ENCODE data around the gene OTOA.
"Not testable (repeated sequence)": the region's sequence is repeated elsewhere in the genome, so short reads cannot be mapped to it uniquely, and the experiment has no call there.

Gene OTOA

DNA sequence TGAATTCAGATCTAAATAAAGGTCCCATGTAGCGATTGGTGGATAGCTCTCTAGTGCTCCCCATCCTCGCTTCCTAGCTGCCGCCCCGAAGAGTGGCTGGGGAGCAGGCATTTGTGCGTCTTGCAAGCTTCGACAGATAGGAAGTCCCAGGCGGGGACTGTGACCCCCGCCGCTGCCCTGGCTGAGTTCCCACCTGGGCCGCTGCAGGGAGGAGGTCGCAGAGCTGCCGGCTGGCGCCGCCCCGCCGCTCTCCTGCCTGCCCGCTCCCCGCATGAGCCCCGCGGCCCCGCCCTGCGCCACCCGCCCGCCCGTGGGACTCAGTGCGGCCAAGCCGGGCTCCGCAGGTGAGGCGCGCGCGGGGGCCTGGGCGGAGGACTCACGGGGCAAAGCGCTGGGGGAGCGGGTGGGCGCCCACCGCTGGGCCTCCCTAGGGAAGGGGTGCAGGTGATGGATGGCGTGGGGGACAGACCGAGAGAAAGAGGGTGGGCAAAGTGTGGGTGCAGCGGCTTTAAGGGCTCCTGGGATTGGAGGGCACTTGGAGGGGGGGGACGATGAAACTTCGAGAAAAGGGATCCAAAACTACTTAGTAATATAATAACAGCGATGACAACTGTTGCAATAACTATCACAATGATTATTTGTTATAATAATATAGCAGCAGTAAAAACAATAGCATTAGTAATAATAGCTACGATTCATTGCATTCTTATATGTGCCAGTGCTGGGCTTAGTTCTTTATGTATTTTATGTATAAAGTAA lies at the start of gene OTOA:
OTOA (plus strand) TSS at position 80 of the 759 bp plus-strand sequence. CDS start 14,547 bp downstream, outside the sequence.
- DNase-seq (ENCODE audit: low read depth in 2 of 2, low spot score in 1 of 2) = no peak

DNA sequence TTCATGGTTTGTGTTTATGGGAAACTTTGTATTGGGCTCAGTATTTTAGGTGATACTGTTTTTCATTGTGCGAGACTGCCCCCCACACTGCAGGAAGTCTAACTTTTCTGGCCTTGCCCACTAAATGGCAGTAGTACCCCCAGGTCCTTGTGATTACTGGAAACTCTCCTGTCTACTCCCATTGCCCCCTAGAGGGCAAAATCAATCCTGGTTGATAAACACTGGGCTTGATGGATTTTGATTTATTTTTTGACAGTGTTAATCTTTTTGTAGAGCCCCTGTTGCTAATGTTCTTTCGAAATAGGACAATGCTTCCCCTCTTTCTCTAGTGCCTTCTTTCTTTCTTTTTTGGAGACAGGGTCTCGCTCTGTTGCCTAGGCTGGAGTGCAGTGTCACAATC lies 48.9 kb upstream of the OTOA start:
- DNase-seq (ENCODE audit: low read depth in 2 of 2, low spot score in 1 of 2) = no peak

DNA sequence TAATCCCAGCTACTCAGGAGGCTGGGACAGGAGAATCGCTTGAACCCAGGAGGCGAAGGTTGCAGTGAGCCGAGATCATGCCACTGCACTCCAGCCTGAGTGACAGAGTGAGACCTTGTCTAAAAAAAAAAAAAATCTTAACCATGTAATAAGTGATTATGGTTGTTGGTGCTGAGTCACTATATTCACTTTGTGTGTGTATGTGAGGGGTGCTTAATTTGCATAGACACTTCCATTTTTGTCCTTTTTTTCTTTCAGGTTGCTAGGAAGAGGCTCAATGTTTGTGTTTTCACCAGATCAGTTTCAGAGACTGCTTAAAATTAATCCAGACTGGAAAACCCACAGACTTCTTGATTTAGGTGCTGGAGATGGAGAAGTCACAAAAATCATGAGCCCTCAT lies 46.2 kb upstream of the OTOA start:
- DNase-seq (ENCODE audit: low read depth in 2 of 2, low spot score in 1 of 2) = no peak

DNA sequence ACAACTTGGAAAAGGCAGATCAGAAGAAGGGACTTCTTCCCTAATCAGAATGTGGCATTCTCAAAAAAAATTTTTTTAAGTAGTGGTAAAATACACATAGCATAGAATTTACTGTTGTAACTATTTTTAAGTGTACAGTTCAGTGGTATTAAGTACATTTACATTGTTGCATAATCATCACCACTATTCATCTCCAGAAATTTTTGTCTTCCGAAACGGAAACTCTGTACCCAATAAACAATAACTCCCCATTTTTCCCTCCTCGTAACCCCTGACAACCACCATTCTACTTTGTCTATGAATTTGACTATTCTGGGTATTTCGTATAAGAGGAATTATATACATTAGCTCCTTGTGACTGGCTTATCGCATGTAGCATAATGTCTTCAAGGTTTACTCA lies 45.5 kb upstream of the OTOA start:
- no peak for DNase-seq (ENCODE audit: low read depth in 2 of 2, low spot score in 1 of 2)

DNA sequence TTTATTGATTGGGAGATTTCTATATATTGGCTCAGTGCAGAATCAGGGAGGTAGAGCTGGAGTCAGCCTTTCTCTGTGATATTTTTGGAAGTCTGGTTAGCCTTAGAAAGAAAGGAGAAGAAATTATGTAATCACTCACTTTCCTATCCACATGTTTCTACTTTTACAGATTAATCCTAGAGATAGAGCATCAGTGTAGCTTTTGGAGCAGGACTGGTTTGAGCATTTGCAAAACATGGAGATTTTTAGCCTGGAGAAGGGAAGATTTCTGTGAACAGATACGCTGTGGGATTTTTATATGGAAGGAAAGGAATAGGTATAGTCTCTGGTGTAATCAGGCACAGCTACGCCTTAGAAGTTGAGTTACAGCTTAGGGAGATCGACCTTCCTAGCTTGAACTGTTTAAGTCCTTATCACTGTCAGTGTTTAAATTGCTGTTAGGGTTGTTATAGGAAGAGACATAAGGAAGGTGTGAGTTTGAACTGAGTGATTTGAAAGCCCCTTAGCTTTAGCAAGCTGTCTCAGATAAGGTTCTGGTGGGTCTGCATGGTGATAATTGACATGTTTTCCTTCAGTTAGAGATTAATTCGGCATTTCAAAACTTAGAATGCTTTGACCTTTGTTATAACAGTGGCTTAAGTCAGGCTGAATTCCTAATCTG lies 43.9 kb upstream of the OTOA start:
- no peak for DNase-seq (ENCODE audit: low read depth in 2 of 2, low spot score in 1 of 2)

DNA sequence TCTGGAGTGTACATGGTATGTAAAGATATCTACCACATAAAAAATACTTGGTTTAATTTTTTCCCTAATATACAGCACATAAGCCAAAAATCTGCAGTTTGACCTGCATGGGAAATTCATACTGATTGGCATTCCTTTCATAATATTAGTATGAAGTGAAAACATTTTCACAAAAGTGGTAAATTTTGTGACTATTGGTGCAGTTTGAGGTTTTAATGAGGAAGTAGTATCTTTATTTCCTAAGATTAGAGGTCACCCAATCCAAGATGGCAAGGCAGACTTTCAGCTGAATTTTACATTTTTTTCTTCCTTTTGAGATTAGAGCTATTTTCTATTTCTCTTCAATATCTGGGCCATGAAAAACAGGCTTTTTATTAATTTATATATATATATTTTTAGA lies 43.2 kb upstream of the OTOA start:
- no peak for DNase-seq (ENCODE audit: low read depth in 2 of 2, low spot score in 1 of 2)

DNA sequence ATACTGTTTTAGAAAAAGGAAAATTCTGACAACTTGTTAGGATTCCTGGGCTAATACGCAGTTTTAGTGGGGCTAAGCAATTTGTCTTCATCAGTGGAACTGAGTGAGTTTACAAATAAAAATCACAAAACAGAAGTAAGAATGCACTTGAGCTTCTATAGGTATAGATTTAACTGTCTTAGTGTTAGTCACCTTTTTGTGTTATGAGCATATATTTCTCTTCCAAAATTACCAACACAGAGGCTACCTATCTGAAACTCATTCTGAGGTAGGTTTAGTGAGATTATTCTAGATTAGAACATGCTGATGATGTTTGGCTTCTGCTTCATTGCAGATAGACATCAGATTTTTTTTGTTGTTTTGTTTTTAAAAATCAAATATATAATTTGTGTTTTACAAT lies 41.2 kb upstream of the OTOA start:
- no peak for DNase-seq (ENCODE audit: low read depth in 2 of 2, low spot score in 1 of 2)

DNA sequence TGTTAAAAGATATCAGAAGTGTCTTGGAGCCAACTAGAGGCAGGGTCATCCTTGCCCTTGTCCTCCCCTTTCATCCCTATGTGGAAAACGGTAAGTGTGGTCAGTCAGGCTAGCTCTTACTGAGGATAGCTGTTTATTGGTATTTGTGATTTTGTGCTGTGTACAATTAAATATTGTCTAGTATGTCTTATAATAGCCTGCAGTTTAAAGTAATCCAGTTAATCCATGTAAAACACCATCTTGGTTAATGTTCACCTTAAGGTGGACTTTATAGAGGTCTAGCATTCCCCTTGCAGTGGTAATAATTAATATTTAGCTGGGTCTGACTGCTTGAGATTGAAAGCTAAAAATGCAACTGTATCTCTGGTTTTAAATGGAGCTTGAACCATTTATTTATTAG lies 38.7 kb upstream of the OTOA start:
- no peak for DNase-seq (ENCODE audit: low read depth in 2 of 2, low spot score in 1 of 2)

DNA sequence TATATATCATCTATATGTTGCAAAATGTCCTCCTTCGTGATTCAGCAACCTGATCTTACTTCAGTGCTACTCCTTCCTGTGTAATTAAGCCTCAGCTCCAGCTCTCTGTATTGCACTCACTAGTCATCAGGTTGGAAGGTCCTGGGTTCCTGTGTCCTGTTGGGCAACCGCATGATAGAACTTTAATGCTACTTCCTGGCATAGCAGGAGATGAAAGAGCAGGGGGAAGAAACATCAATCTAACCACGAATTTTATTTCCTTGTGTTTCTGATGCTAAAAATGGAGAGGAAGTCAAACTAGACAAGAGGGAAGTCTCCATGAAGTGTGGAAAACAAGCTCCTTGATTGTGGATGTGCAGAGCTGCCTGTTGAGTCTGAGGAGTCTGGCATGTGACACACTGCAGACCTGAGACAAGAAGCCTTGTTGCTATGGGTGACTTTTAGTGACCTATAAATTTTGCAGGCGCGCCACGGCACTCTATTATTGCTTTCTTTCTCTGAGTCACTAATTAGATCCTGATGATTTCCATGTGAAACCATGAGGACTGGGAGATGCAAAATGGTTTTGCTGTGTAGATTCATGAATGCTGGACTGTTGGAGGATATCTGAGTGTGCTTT lies 37.0 kb upstream of the OTOA start:
- no peak for DNase-seq (ENCODE audit: low read depth in 2 of 2, low spot score in 1 of 2)

DNA sequence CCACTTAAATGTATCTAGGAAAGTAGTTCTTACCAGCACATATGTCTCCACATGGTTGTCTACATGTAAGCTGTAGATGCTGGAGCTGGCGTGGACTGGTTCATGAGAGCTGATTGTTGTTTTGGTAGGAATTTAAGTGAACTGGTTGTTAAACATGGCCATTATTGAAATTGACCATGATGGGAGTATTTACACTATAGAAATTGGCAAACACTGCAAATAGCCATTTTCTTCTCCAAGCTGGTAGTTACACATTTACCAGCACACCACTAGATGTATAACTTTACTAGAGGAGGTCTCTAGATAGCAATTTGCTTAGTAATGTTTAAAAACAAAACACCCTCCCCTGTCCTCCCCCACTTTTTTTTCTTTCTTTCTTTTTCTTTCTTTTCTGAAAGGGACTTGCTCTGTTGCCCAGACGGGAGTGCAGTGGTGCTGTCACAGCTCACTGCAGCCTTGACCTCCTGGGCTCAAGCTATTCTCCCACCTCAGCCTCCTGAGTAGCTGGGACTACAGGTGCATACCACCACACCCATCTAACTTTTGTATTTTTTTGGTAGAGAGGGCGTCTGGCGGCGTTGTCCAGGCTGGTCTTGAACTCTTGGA lies 35.5 kb upstream of the OTOA start:
- no peak for DNase-seq (ENCODE audit: low read depth in 2 of 2, low spot score in 1 of 2)

DNA sequence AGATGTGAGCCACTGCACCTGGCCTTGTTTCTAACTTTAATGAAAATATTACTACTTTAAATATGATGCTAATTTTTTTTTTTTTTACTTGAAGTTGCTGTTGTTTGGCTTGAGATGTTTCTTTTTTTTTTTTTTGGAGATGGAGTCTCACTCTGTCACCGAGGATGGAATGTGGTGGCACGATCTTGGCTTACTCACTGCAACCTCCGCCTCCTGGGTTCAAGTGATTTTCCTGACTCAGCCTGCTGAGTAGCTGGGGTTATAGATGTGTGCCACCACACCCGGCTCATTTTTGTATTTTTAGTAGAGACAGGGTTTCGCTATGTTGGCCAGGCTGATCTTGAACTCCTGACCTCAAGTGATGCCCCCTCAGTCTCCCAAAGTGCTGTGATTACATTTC lies 35.0 kb upstream of the OTOA start:
- DNase-seq (ENCODE audit: low read depth in 2 of 2, low spot score in 1 of 2) = no peak

DNA sequence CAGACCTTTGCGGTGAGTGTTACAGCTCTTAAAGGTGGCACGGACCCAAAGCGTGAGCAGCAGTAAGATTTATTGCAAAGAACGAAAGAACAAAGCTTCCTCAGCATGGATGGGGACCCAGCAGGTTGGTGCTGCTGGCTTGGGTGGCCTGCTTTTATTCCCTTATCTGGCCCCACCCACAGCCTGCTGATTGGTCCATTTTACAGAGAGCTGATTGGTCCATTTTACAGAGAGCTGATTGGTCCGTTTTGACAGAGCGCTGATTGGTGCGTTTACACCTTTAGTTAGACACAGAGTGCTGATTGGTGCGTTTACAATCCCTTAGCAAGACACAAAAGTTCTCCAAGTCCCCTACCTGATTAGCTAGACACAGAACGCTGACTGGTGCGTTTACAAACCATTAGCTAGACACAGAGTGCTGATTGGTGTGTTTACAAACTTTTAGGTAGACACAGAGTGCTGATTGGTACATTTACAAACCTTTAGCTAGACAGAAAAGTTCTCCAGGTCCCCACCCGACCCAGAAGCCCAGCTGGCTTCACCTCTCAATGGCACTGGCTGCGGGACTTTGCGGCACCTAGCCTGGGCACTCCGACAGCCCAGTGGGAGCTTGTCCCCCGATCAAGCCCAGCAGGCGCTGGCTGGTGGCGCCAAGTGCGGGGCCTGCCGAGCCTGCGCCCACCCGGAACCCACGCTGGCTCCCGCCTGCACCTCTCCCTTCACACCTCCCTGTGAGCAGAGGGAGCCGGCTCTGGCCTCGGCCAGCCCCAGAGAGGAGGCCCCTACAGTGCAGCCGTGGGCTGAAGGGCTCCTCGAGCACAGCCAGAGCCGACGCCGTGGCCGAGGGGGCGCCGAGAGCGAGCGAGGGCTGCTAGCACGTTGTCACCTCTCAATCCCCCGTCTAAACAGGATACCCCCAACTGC lies 33.9 kb upstream of the OTOA start:
- not testable (repeated sequence) for DNase-seq (ENCODE audit: low read depth in 2 of 2, low spot score in 1 of 2)

DNA sequence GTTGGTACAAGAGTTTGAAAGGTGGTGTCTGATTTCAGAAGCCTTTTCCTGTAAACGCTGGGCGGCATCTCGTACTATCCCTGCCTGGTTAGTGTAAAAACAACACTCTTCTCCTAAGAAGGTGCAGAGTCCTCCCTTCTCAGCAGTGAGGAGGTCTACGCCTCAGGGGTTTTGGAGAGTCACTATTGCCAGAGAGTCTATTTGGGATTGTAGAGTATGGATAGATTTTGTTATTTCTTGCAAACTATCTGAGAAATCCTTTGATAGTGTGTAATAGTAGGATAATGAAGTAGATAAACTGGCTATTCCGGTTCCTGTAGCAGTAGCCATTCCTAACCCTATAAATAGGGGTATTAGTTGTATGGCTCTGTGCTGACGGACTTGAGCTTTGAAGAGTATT lies 32.9 kb upstream of the OTOA start:
- DNase-seq (ENCODE audit: low read depth in 2 of 2, low spot score in 1 of 2) = not testable (repeated sequence)

DNA sequence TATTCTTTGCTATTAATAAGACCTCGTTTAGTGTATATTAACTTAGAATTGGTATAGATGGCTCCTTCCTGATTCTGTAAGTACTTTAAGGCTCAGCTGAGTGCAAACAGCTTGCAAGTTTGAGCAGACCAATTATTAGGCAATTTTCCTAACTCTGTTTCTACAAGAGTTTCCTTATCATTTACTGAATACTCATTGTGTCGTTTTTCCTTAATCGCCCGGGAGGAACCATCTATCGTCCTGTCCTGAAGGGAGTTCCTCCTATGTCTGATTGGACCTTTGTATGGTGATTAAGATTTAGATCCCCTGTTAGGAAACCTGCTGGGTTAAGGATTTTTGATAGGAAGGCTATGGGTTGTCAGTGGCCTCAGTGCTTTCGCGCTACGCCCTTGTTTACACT lies 32.4 kb upstream of the OTOA start:
- not testable (repeated sequence) for DNase-seq (ENCODE audit: low read depth in 2 of 2, low spot score in 1 of 2)

DNA sequence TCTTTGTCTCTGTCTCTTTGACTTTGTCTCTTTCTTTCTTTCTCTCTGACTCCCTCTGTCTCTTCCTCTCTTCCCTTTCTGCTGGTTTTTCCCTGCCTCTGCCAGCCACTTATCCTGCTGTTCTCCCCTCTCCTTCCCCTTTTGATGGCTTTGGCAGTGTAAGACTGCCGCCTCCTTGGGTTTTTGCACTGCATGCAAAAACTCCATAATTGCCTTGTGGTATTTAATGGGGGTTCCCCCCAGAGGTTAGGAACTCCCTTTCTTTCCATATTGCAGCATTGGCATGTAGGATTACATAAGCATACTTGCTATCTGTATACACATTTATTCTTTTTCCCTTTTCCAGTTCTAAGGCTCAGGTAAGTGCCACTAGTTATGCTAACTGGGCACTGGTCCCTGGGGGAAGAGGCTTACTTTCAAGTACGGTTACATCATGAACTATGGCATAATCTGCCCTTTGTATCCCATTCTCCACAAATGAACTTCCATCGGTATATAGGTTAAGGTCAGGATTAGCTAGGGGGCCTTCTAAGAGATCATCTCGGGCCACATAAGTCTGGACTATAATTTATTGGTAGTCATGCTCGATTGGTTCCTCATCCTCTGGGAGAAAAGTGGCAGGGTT lies 31.7 kb upstream of the OTOA start:
- not testable (repeated sequence) for DNase-seq (ENCODE audit: low read depth in 2 of 2, low spot score in 1 of 2)

DNA sequence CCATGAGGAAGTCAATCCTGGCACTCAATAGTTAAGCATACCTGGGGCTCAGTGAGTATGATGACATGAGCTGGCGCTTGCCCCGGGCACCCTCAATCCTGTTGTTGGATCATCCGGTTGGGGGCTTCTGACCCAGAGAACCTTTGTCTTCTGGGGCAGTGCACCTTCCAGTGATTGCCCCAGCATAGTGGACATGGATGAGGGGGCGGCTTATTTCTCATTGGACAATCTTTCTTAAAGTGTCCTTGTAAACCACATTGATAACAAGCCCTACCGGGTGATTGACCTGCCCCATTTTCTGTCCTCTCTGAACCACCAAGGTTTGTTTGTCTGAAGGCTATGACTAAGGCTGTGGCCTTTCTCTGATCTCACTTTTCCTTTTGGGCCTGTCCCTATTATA lies 29.6 kb upstream of the OTOA start:
- DNase-seq (ENCODE audit: low read depth in 2 of 2, low spot score in 1 of 2) = no peak

DNA sequence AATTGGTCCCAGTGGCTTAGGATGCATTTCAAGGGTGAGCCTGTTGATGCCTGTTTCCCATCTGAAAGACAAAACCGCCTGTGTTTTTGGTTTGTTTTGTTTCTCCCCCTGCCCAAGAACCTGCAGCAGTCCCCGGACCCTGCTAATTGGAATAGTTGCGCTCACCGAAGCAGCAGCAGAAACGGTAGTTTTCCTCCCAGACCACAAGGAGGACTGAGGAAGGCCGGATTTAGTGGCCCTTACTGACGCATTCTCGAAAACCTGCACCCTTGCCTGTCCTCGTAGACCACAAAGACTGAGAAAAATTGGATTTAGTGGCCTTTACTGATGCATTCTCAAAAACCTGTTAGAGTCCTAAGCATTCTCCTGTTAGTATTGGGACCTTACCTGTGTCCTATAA lies 28.1 kb upstream of the OTOA start:
- not testable (repeated sequence) for DNase-seq (ENCODE audit: low read depth in 2 of 2, low spot score in 1 of 2)

DNA sequence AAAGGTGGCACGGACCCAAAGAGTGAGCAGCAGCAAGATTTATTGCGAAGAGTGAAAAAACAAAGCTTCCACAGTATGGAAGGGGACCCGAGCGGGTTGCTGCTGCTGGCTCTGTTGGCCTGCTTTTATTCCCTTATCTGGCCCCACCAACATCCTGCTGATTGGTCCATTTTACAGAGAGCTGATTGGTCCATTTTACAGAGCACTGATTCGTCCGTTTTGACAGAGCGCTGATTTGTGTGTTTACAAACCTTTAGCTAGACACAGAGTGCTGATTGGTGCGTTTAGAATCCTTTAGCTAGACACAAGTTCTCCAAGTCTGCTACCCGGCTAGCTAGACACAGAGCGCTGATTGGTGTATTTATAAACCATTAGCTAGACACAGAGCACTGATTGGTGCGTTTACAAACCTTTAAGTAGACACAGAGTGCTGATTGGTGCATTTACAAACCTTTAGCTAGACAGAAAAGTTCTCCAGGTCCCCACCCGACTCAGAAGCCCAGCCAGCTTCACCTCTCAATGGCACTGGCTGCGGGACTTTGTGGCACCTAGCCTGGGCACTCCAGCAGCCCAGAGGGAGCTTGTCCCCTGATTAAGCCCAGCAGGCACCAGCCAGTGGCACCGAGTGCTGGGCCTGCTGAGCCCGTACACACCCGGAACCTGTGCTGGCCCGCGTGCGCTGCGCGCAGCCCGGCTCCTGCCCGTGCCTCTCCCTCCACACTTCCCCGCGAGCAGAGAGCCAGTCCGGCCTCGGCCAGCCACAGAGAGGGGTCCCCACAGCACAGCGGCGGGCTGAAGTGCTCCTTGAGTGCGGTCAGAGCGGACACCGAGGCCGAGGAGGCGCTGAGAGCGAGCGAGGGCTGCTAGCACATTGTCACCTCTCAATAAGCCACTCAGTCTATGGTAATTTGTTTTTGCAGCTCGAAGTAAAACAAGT lies 26.5 kb upstream of the OTOA start:
- no peak for DNase-seq (ENCODE audit: low read depth in 2 of 2, low spot score in 1 of 2)

DNA sequence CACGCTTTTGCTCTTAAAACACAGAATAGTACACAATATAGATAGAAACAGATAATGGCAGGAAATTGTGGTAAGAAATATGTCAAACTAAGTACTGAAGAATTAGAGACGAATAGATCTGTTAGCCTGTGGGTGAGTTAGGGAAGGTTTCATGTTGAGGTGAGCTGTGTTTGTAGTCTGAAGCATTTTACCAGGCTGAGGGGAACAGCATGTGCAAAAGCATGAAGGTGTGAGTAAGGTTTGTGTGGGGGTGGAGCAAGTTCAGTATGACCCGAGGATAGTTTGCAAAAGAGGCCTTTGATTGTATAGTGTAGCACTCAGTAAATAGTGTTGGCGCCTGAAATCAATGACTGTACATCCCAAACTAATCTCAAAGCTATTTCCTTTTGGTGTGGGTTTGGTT lies 25.2 kb upstream of the OTOA start:
- DNase-seq (ENCODE audit: low read depth in 2 of 2, low spot score in 1 of 2) = no peak

All from stimulated activated CD8-positive, alpha-beta memory T cell treated with anti-CD3 and anti-CD28 coated beads, Interleukin-4, amount 100 ng/mL, for 4 hours (primary cell).